GM18498 (cell line): ENCODE results near the gene CHTOP.

Experiments used
- ATAC-seq: cut with Tn5 transposase; IDR thresholded peaks from one replicate; pipeline ENCODE4 v1.9.1; 2021; ENCODE audit warnings: mild to moderate bottlenecking, moderate library complexity; ENCODE audit not compliant: unreplicated experiment

The CHTOP gene

DNA sequence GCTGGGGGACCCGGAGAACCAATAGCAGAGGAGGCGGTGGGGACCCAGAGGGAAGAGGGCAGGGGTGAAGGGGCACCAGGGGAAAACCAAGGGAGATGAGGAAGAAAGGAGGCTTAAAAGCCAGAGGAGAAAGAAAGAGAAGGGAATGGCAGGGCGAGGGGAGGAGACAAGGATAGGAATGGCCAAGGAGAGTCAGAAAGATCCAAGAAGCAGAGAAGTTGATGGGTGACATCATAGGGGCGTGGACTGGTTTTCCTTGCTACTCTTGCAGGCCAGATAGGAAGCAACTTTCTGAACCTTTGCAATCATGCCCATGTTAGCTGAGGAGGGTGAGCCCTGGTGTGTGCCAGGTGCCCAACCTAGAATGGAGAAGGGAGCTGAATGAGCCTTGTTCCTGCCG lies 50.0 kb downstream of the CHTOP start:
- ATAC-seq = no peak

DNA sequence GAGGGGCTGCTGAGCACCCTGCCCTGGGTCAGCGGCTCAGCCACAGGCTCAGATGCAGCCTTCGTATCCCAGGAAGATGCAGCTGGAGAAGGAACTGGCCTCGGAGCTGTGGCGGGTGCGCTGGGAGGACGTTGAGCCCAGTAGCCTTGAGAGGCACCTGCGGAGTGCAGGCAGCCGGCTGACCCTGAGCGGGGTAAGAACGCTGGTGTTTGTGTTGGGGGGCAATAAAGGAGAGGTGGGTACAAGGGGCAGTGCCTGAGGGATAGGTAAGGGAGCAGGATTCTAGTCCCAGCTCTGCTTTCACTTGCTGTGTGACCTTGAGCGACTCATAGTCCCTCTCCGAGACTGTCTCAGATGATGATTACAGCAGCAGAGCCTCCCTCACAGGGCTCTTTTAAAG lies 51.0 kb downstream of the CHTOP start:
- no peak for ATAC-seq

DNA sequence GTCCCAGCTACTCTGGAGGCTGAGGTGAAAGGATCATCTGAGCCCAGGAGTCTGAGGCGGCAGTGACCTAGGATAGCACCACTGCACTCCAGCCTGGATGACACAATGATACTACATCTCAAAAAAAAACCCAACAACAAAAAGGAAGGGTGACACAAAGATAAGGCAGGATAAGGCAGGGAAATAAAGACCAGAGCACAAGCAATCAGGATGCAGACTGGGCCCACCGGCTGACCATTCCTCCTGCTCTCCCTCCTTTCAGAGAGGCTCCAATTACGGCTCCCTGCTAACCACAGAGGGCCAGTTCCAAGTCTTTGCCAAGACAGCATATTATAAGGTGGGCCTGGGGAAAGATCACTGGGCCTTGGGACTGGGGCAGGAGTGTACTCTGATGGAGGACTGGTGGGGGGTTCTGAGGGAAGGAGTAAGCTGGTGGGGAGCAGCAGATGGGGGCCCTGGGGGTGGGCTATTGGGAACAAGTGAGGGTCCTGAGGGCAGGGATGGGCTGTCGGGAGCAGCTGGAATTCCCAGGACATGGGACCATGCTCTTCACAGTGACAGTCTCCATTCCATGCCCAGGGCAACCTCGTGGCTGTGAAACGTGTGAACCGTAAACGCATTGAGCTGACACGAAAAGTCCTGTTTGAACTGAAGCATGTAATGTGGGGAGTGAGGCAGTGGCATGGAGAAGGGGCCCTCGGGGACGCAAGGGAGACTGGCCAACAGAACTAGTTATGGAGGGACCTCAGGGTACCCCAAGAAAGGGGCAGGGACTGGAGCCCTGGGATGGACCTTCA lies 51.9 kb downstream of the CHTOP start:
- no peak for ATAC-seq

DNA sequence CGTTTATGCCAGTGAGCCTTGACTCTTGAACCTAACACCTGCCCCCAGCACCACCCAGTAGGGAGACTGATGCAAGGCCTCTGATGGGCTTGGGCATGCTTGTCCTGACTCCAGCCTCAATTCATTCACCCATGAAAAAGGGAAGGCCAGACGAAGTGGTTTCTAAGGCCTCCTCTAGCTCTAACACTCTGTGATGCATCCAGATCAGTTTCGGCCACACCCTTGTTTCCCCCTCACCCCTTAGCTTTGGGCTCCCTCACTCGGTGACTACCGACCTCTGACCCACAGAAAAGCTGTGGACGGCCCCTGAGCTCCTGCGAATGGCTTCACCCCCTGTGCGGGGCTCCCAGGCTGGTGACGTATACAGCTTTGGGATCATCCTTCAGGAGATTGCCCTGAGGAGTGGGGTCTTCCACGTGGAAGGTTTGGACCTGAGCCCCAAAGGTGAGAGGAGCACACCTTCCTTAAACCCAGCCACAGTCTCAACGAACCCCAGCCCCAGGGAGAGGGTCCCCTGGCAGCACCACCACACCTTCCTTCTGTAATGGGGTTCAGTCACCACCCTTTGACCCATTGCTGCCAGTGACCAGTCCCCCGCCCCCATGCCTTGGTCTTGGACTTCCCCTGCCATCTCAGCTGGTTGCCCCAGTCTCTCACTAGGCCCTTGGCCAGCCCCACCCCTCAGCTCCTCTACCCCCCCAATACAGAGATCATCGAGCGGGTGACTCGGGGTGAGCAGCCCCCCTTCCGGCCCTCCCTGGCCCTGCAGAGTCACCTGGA lies 53.7 kb downstream of the CHTOP start:
- no peak for ATAC-seq

DNA sequence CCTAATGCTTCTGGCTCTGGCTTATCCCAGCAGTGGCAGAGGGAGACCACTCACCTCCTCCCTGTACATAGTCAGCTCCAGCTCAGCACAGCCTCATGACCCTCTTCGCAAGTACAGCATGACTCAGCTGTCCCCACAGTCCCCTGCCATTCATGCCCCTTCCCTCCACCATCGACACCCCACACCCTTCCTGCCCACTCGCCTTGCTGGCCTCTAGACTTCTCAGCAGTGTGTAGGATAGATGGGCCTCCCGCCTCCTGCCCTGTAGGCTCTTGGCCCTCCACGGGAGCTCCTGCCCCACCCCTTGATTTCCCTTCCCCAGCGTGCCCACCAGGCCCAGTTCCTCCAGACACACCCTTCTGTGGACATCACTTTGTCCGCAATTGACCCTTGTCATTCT lies 54.4 kb downstream of the CHTOP start:
- no peak for ATAC-seq

DNA sequence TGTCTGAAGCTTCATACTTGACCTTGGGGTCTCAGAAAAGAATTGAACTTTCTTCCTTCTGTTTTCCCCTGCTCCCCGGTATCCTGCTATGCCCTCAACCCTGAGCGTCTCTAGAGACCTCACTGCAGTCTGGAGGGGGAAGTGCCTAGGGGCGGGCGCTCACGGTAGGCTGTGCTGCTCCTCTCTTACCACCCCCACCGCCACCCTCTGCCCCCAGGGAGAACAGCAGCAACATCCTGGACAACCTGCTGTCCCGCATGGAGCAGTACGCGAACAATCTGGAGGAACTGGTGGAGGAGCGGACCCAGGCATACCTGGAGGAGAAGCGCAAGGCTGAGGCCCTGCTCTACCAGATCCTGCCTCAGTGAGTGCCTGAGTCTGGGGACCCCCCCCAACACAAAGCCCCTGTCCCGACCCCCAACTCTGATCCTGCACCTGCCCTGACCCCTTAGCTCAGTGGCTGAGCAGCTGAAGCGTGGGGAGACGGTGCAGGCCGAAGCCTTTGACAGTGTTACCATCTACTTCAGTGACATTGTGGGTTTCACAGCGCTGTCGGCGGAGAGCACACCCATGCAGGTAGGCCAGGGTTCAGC lies 55.0 kb downstream of the CHTOP start:
- no peak for ATAC-seq

DNA sequence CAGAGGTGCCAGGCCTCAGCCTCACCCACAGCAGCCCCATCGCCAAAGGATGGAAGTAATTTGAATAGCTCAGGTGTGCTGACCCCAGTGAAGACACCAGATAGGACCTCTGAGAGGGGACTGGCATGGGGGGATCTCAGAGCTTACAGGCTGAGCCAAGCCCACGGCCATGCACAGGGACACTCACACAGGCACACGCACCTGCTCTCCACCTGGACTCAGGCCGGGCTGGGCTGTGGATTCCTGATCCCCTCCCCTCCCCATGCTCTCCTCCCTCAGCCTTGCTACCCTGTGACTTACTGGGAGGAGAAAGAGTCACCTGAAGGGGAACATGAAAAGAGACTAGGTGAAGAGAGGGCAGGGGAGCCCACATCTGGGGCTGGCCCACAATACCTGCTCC lies 59.6 kb downstream of the CHTOP start:
- no peak for ATAC-seq
